ENCODE measurements around the gene ATP2B2. TPM values are rescaled to one million over a fixed set of nuclear protein-coding genes. Genes with fewer than 3 reads are reported as not detected.

The ATP2B2 gene
- total and polyA plus RNA-seq, 12 donors: 0.37 to 3.0 (median 1.6) TPM

- Histone ChIP-seq H3K36me3 (replicated peaks in 1 of 2) (no peaks in the 10 kb centered on the region), H3K4me3 (no peak overlapping the region), H3K27ac (no peak overlapping the region), H3K9me3 (replicated peaks in 1 of 3) (no peaks in the 10 kb centered on the region), H3K27me3 (no peaks in the 10 kb centered on the region), H3K4me1 (replicated peaks in 1 of 2) (no peaks in the 10 kb centered on the region)
- WGBS, 4 donors: 84 to 89% (median 86%) methylated on average over 3 to 4 of the region's 4 CpGs
- TF ChIP-seq, protein P1, sequence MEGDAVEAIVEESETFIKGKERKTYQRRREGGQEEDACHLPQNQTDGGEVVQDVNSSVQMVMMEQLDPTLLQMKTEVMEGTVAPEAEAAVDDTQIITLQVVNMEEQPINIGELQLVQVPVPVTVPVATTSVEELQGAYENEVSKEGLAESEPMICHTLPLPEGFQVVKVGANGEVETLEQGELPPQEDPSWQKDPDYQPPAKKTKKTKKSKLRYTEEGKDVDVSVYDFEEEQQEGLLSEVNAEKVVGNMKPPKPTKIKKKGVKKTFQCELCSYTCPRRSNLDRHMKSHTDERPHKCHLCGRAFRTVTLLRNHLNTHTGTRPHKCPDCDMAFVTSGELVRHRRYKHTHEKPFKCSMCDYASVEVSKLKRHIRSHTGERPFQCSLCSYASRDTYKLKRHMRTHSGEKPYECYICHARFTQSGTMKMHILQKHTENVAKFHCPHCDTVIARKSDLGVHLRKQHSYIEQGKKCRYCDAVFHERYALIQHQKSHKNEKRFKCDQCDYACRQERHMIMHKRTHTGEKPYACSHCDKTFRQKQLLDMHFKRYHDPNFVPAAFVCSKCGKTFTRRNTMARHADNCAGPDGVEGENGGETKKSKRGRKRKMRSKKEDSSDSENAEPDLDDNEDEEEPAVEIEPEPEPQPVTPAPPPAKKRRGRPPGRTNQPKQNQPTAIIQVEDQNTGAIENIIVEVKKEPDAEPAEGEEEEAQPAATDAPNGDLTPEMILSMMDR (IDR thresholded peaks at IDR 0.05): no peak
- TF ChIP-seq POLR2A (IDR thresholded peaks at IDR 0.05): no peak
- no peak for DNase-seq
- intact Hi-C loops (cut with DNase I): no loop called here
These were observed 124.0 kb downstream of the ATP2B2 start for GRCh38 chr3:10381336-10381735.

DNA sequence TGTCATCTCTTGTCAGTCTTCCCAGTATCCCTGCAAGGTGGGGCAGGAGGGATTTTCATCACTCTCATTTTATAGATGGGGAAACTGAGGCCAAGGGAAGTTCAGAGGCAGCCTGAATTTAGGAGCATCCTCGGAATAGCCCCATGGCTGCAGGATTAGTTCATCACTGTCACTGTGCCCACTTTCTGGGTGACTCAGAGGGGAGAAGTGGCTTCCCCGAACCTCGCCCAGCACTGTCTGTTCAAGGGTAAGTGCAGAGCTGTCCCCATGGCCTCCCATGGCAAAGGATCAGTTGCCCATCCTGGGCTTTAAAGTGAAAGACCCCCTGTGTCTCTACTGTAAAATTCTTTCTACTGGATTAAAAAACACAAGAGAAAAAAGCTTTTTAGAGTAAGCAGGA is 124.5 kb downstream of the ATP2B2 start:
- WGBS, 4 donors: 12 to 60% (median 40%) methylated on average over 3 of the region's 3 CpGs
- no peaks in the 10 kb centered on the region for H3K4me1 ChIP-seq (replicated peaks in 1 of 2)
- intact Hi-C loops (cut with DNase I): no loop called here
- H3K9me3 ChIP-seq (replicated peaks in 1 of 3): no peaks in the 10 kb centered on the region
- peak in 1 of 7 donors; percentile 7 for DNase-seq
- TF ChIP-seq, protein P1 (IDR thresholded peaks at IDR 0.05): no peak
- TF ChIP-seq POLR2A (IDR thresholded peaks at IDR 0.05): no peak
- H3K27ac ChIP-seq: no peak overlapping the region
- H3K36me3 ChIP-seq (replicated peaks in 1 of 2): no peaks in the 10 kb centered on the region
- no peak overlapping the region for H3K4me3 ChIP-seq
- H3K27me3 ChIP-seq: no peaks in the 10 kb centered on the region

GRCh38 chr3:10379961-10380360 is 125.4 kb downstream of the ATP2B2 start:
- Histone ChIP-seq H3K4me1 (replicated peaks in 1 of 2) (no peaks in the 10 kb centered on the region), H3K27ac (no peak overlapping the region), H3K4me3 (no peak overlapping the region), H3K27me3 (no peaks in the 10 kb centered on the region), H3K9me3 (replicated peaks in 1 of 3) (no peaks in the 10 kb centered on the region), H3K36me3 (replicated peaks in 1 of 2) (no peaks in the 10 kb centered on the region)
- 84 to 91% (median 87%) methylated on average over 7 of the region's 7 CpGs; no CpG with 5 or more reads in 1 of the 4 donors for WGBS, 4 donors
- no peak for TF ChIP-seq POLR2A (IDR thresholded peaks at IDR 0.05)
- TF ChIP-seq, protein P1 (IDR thresholded peaks at IDR 0.05): no peak
- intact Hi-C loops (cut with DNase I): no loop called here
- DNase-seq: no peak

GRCh38 chr3:10379161-10379560 is 126.2 kb downstream of the ATP2B2 start:
- H3K4me1 ChIP-seq (replicated peaks in 1 of 2): no peaks in the 10 kb centered on the region
- TF ChIP-seq POLR2A (IDR thresholded peaks at IDR 0.05): no peak
- TF ChIP-seq, protein P1 (IDR thresholded peaks at IDR 0.05): no peak
- no peak overlapping the region for H3K27ac ChIP-seq
- no peak overlapping the region for H3K4me3 ChIP-seq
- 74 to 86% (median 79%) methylated on average over 15 of the region's 15 CpGs for WGBS, 4 donors
- H3K36me3 ChIP-seq (replicated peaks in 1 of 2): no peaks in the 10 kb centered on the region
- intact Hi-C loops (cut with DNase I): no loop called here
- H3K9me3 ChIP-seq (replicated peaks in 1 of 3): no peaks in the 10 kb centered on the region
- H3K27me3 ChIP-seq: no peaks in the 10 kb centered on the region
- no peak for DNase-seq
